DOHH2 (cell line): ENCODE data around the gene MCF2L2.

Experiments
- H3F3A ChIP-seq: fragments of 200-600 bp; sonication (generic), shearing (Covaris generic); 2 replicates; pipeline ENCODE4 v1.6.0; 2016; ENCODE audit warnings: antibody characterized with exemption, mild to moderate bottlenecking; ENCODE audit not compliant: control insufficient read depth, insufficient read depth
- H3K27ac ChIP-seq: fragments of 200-600 bp; sonication (generic); 2 replicates; pipeline ENCODE4 v1.5.1; 2014; ENCODE audit warnings: low read depth, mild to moderate bottlenecking, low read length, moderate library complexity
- H3K27me3 ChIP-seq: fragments of 200-600 bp; sonication (generic); 2 replicates; pipeline ENCODE4 v1.6.1; 2014; ENCODE audit warnings: mild to moderate bottlenecking, low read length, mixed read lengths; ENCODE audit not compliant: control insufficient read depth
- H3K36me3 ChIP-seq: fragments of 200-600 bp; sonication (generic); 2 replicates; pipeline ENCODE4 v1.6.1; 2014; ENCODE audit warnings: mild to moderate bottlenecking, low read length, moderate library complexity, mixed read lengths; ENCODE audit not compliant: control insufficient read depth
- H3K4me1 ChIP-seq: fragments of 200-600 bp; sonication (generic); 2 replicates; pipeline ENCODE4 v1.6.1; 2014; ENCODE audit warnings: mild to moderate bottlenecking, low read length, mixed read lengths; ENCODE audit not compliant: control insufficient read depth
- H3K4me2 ChIP-seq: fragments of 200-600 bp; sonication (generic); 2 replicates; pipeline ENCODE4 v1.6.0; 2014; ENCODE audit warnings: mild to moderate bottlenecking, low read length, moderate library complexity
- H3K4me3 ChIP-seq: fragments of 200-600 bp; sonication (generic); 2 replicates; pipeline ENCODE4 v1.5.1; 2014; ENCODE audit warnings: mild to moderate bottlenecking, low read length, mixed read lengths
- H3K79me2 ChIP-seq: fragments of 200-600 bp; sonication (generic); 2 replicates; pipeline ENCODE4 v1.6.1; 2014; ENCODE audit warnings: mild to moderate bottlenecking, low read length, mixed read lengths; ENCODE audit not compliant: control insufficient read depth
- H3K9me2 ChIP-seq: fragments of 200-600 bp; sonication (generic); replicated peaks from 2 replicates; pipeline ENCODE4 v1.6.1; 2014; ENCODE audit warnings: mild to moderate bottlenecking, low read length, mixed read lengths; ENCODE audit not compliant: control insufficient read depth
- H3K9me3 ChIP-seq: fragments of 200-600 bp; sonication (generic); 2 replicates; pipeline ENCODE4 v1.6.1; 2014; ENCODE audit warnings: antibody characterized with exemption, low read length, mixed read lengths; ENCODE audit not compliant: control insufficient read depth, insufficient read depth
- H4K20me1 ChIP-seq: fragments of 200-600 bp; sonication (generic); 2 replicates; pipeline ENCODE4 v1.6.0; 2014; ENCODE audit warnings: low read depth, mild to moderate bottlenecking, antibody characterized with exemption, low read length, moderate library complexity; ENCODE audit not compliant: control insufficient read depth, insufficient read depth
- EZH2phosphoT487 ChIP-seq: fragments of 200-600 bp; sonication (generic); IDR thresholded peaks from 2 replicates; pipeline ENCODE4 v1.6.1; 2017; ENCODE audit warnings: borderline replicate concordance, mild to moderate bottlenecking, antibody characterized with exemption, low read length, moderate library complexity, mixed read lengths
- TF ChIP-seq, protein P1 (sequence below): fragments of 200-600 bp; sonication (generic); IDR thresholded peaks from one replicate; pipeline ENCODE4 v1.5.1; 2014; ENCODE audit warnings: antibody characterized with exemption, mild to moderate bottlenecking, low read depth, low read length; ENCODE audit not compliant: poor library complexity, severe bottlenecking

The MCF2L2 gene

DNA sequence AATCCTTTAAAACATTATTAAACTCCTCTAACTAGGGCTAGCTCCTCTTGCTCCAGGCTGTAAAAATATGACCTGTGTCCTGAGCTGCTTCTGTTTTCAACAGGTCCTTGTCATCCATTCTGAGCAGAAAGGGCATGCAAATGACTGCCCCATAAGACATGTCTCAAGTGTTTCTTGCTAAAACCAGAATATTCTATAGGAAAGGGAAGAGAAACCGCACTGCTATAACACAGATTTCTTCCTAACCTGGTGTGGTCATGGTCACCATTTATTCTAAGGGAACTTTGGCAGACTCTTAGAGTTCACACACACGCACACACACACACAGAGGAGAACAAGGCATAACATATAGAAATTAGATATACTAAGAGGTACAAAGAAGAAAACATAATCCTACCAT, 209.6 kb downstream of the MCF2L2 start:
- Histone ChIP-seq H3K9me3 (no peaks in the 10 kb centered on the region), H3K79me2 (no peaks in the 10 kb centered on the region), H3K4me2 (no peak overlapping the region), H3F3A (no peaks in the 10 kb centered on the region), H3K4me1 (peaks cover 8% of the 10 kb centered on the region), H3K36me3 (no peaks in the 10 kb centered on the region), H3K27ac (no peak overlapping the region), H3K9me2 (no peaks in the 10 kb centered on the region), H3K4me3 (no peak overlapping the region), H4K20me1 (no peaks in the 10 kb centered on the region), H3K27me3 (peaks cover 3% of the 10 kb centered on the region; the same call in 1 of the 2 replicates)
- no peak for TF ChIP-seq EZH2phosphoT487
- TF ChIP-seq, protein P1, sequence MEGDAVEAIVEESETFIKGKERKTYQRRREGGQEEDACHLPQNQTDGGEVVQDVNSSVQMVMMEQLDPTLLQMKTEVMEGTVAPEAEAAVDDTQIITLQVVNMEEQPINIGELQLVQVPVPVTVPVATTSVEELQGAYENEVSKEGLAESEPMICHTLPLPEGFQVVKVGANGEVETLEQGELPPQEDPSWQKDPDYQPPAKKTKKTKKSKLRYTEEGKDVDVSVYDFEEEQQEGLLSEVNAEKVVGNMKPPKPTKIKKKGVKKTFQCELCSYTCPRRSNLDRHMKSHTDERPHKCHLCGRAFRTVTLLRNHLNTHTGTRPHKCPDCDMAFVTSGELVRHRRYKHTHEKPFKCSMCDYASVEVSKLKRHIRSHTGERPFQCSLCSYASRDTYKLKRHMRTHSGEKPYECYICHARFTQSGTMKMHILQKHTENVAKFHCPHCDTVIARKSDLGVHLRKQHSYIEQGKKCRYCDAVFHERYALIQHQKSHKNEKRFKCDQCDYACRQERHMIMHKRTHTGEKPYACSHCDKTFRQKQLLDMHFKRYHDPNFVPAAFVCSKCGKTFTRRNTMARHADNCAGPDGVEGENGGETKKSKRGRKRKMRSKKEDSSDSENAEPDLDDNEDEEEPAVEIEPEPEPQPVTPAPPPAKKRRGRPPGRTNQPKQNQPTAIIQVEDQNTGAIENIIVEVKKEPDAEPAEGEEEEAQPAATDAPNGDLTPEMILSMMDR = no peak

DNA sequence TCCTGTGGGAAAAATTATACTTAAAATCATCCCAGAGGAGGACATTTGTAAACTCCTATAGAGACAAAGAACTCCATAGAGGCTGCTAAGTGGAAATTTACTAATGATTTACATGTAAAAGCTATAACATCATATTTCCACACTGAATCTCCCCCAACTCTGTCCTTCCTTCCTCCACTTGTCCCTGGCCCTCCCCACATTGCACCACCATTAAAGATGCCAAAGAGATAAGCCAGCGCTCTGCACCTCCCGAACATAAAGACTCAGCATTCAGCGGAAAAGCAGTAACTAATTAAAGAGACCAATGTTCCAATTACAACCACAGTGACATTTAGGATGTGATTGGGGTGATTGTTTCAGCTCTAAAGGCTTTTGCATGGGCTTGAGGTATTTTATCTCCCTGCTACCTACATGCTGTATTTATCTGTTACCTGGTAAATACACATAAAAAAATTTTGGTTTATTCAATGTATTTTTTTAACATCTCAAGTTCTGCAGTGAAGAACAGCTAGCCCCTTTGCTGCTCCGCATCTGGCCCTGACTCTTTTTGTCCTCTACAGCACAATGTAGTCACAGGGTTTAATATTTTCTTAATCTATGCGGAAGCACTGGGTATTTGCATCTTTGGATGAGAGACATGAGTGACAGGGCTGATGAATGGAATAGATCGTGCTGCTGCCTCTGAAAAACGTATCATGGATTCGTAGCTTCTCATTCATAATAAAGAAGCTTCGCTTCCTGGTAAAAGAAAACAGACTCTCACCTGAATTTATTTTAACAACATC, 210.7 kb downstream of the MCF2L2 start:
- Histone ChIP-seq H3K27ac (no peak overlapping the region), H3F3A (no peaks in the 10 kb centered on the region), H3K36me3 (no peaks in the 10 kb centered on the region), H3K4me2 (no peak overlapping the region), H3K9me2 (no peaks in the 10 kb centered on the region), H3K27me3 (peaks cover 3% of the 10 kb centered on the region; the same call in 1 of the 2 replicates), H3K4me1 (peaks cover 18% of the 10 kb centered on the region), H3K4me3 (no peak overlapping the region), H4K20me1 (no peaks in the 10 kb centered on the region), H3K79me2 (no peaks in the 10 kb centered on the region), H3K9me3 (no peaks in the 10 kb centered on the region)
- TF ChIP-seq, protein P1 = no peak
- no peak for TF ChIP-seq EZH2phosphoT487

DNA sequence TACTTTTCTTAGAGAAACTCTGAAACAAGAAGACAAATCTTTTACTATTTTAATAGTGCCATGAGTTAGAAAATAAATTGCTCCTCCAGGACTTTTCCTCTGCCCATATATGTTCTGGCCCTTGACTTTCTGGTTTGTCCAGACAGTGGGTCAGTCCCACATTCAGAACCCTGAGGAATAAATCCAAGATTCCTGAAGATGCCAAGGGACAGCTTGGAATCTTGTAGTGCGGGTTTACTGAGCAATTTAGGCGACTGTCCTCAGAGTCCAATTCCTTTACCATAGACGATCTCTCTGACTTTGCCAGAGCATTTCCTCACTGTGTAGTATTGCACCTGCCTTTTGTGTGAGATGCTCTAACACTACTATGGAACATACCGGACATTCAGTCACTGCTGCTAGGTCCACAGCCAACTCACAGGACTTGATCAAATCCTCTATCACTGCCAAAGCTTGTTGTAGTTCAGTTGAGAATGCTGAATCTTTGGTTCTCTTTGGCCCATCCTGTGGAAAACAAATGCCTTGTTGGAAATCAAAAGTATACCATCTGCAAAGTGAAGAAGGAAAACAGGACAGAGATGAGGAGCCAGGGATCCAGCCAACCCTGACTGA, 212.7 kb downstream of the MCF2L2 start:
- Histone ChIP-seq H3K4me3 (no peak overlapping the region), H3K9me2 (no peaks in the 10 kb centered on the region), H3K4me1 (peaks cover 35% of the 10 kb centered on the region), H3F3A (no peaks in the 10 kb centered on the region), H3K9me3 (no peaks in the 10 kb centered on the region), H4K20me1 (no peaks in the 10 kb centered on the region), H3K36me3 (no peaks in the 10 kb centered on the region), H3K79me2 (no peaks in the 10 kb centered on the region), H3K27me3 (peaks cover 8% of the 10 kb centered on the region; the same call in 1 of the 2 replicates), H3K27ac (no peak overlapping the region), H3K4me2 (no peak overlapping the region)
- TF ChIP-seq, protein P1 = no peak
- no peak for TF ChIP-seq EZH2phosphoT487
